ENCODE results near the gene DCTD. TPM values are rescaled to one million over a fixed set of nuclear protein-coding genes. Genes with fewer than 3 reads are reported as not detected.
A peak's percentile ranks its signal among the peaks of the same experiment; 100 is the strongest.

Gene DCTD
- total RNA-seq, 1 donor: 91.2 TPM

DNA sequence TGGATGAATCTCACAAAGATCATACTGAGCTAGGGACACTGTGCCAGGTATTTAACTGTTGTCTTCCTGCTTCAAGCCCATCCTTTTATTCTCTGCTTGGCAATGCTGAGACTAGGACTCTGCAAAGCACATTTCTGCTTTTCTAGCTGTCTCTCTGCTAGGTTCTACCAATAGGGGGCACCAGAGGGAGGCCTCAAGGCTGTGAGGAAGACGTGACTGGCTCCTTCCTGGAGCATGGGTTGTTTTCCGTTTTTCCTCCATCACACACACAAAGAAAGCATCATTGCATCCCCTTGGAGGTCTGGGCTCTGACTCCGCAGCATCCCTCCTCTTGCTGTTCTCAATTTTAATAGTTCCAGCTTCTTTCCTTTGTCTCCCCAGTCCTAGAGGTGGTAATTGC lies 10.9 kb upstream of the DCTD start:
- TF ChIP-seq CTCF (IDR thresholded peaks at IDR 0.05; ENCODE audit: insufficient read depth, low read length): peak; percentile 4
- no peak for DNase-seq (ENCODE audit: low read depth)

DNA sequence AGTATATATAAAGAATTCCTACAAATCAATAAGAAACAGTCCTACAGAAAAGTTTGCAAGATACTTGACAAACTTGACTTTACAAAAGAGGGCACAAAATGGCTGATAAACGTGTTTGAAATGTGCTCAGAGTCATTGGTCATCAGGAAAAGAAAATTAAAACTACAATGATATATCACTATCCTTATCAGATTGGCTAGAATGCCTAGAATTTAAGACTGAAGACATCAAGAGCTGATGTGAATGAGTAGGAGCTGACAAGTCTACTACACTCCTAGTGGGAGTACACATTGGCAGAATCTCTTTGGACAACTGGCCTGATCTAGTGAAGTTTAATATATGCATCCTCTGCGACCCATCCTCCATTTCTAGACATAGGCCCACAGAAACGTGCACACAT lies 10.3 kb upstream of the DCTD start:
- DNase-seq (ENCODE audit: low read depth): no peak
- no peak overlapping the region for H3K4me3 ChIP-seq (ENCODE audit: low read depth, low read length)
- no peak for TF ChIP-seq CTCF (IDR thresholded peaks at IDR 0.05; ENCODE audit: insufficient read depth, low read length)

More for the DNA sequence above, 10.9 kb upstream of the DCTD start:
- no peak overlapping the region for H3K4me3 ChIP-seq (ENCODE audit: low read depth, low read length)

- no peak overlapping the region for H3K4me3 ChIP-seq (ENCODE audit: low read depth, low read length)
- no peak for DNase-seq (ENCODE audit: low read depth)
- no peak for TF ChIP-seq CTCF (IDR thresholded peaks at IDR 0.05; ENCODE audit: insufficient read depth, low read length)
Measured at GRCh38 chr4:182925855-182926254, 8.7 kb upstream of the DCTD start.

- peak; percentile 36 for TF ChIP-seq CTCF (IDR thresholded peaks at IDR 0.05; ENCODE audit: insufficient read depth, low read length)
- H3K4me3 ChIP-seq (ENCODE audit: low read depth, low read length): no peak overlapping the region
- DNase-seq (ENCODE audit: low read depth): peak; percentile 51
Measured at GRCh38 chr4:182925298-182925757, 8.1 kb upstream of the DCTD start.

- TF ChIP-seq CTCF (IDR thresholded peaks at IDR 0.05; ENCODE audit: insufficient read depth, low read length): no peak
- H3K4me3 ChIP-seq (ENCODE audit: low read depth, low read length): no peak overlapping the region
- no peak for DNase-seq (ENCODE audit: low read depth)
Measured at GRCh38 chr4:182924497-182924896, 7.3 kb upstream of the DCTD start.

DNA sequence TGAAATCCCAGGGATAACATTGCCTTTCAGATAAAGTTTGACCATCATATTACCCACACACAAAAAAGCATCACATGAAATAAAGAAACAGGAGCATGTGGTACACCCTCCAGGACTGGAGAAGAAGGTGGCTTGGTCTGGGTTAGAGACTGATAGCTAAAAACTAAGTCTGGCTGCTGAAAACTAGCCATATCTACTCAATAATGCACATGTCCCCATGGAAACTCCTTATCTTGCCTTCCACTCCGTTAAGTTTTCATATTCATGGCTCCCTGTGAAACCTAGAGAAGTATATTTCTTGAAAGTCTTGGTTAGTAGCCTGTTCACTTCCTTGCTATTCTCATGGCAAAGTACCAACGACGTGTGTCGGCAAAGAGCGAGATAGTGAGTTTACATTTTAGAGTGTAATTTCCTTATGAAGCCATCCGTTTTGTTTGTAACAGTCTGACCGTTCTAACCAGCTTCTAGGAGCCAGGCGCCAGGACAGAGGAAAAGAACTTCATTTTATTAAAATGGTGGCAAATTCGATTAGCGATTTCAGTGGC lies 6.7 kb upstream of the DCTD start:
- TF ChIP-seq CTCF (IDR thresholded peaks at IDR 0.05; ENCODE audit: insufficient read depth, low read length): no peak
- DNase-seq (ENCODE audit: low read depth): no peak
- no peak overlapping the region for H3K4me3 ChIP-seq (ENCODE audit: low read depth, low read length)

- TF ChIP-seq CTCF (IDR thresholded peaks at IDR 0.05; ENCODE audit: insufficient read depth, low read length): no peak
- no peak for DNase-seq (ENCODE audit: low read depth)
- no peak overlapping the region for H3K4me3 ChIP-seq (ENCODE audit: low read depth, low read length)
Measured at GRCh38 chr4:182923366-182923765, 6.2 kb upstream of the DCTD start.

Measured in fibroblast of the aortic adventitia (primary cell).